ENCODE data around the gene EGFL7. TPM values are rescaled to one million over a fixed set of nuclear protein-coding genes. Genes with fewer than 3 reads are reported as not detected.

The EGFL7 gene
- total and polyA plus RNA-seq, 10 of the 15 experiments (the other 5 are each of a cell fraction or from before 2014, with no cell fraction given), result 0.06 to 0.46 (median 0.19) TPM; not detected in 5

- TF ChIP-seq ZNF592 (IDR thresholded peaks at IDR 0.05) (no peak), PBX3 (IDR thresholded peaks at IDR 0.05; ENCODE audit: insufficient replicate concordance, low read depth, low read length) (no peak), BCLAF1 (IDR thresholded peaks at IDR 0.05) (no peak), ZNF217 (IDR thresholded peaks at IDR 0.05) (no peak), ZNF24 (IDR thresholded peaks at IDR 0.05) (no peak), ZBTB40 (IDR thresholded peaks at IDR 0.05; ENCODE audit: borderline replicate concordance) (no peak), IRF5 (IDR thresholded peaks at IDR 0.05; ENCODE audit: borderline replicate concordance) (no peak), ZZZ3 (IDR thresholded peaks at IDR 0.05; ENCODE audit: control insufficient read depth, insufficient read length, low read depth) (no peak)
Observed at GRCh38 chr9:136696502-136696901, 33.8 kb downstream of the EGFL7 start (continued).

Measured in GM12878 (cell line).